Measurements from ENCODE around the gene VASP. TPM values are rescaled to one million over a fixed set of nuclear protein-coding genes. Genes with fewer than 3 reads are reported as not detected.
A peak's percentile ranks its signal among the peaks of the same experiment; 100 is the strongest.
"Not testable (repeated sequence)": the region's sequence is repeated elsewhere in the genome, so short reads cannot be mapped to it uniquely, and the experiment has no call there.

VASP gene
- total RNA-seq, 2 donors from 2014 or later, result 151 to 196 TPM

- H3K4me3 Mint-ChIP-seq, result peak overlapping the region; percentile 98
- H3K9me3 Mint-ChIP-seq, result no peaks in the 10 kb centered on the region
- H3K4me1 Mint-ChIP-seq, result peaks cover 22% of the 10 kb centered on the region
- peak overlapping the region; percentile 96 for H3K27ac Mint-ChIP-seq
- H3K27me3 Mint-ChIP-seq, result no peaks in the 10 kb centered on the region
- peaks cover 70% of the 10 kb centered on the region for H3K36me3 Mint-ChIP-seq (ENCODE audit: low read depth)
- ATAC-seq (replicated peaks), result no peak
Measured at GRCh38 chr19:45509692-45510015, 2.4 kb downstream of the VASP start.

- H3K27ac Mint-ChIP-seq; ATAC-seq (replicated peaks); H3K27me3 Mint-ChIP-seq; H3K9me3 Mint-ChIP-seq: not testable (repeated sequence)
- H3K4me3 Mint-ChIP-seq, result peak overlapping the region; percentile 98
- H3K36me3 Mint-ChIP-seq (ENCODE audit: low read depth), result peaks cover 76% of the 10 kb centered on the region
- H3K4me1 Mint-ChIP-seq, result peaks cover 26% of the 10 kb centered on the region
Measured at GRCh38 chr19:45510352-45510751, 3.1 kb downstream of the VASP start.

- no peaks in the 10 kb centered on the region for H3K27me3 Mint-ChIP-seq
- no peak overlapping the region for H3K27ac Mint-ChIP-seq
- H3K36me3 Mint-ChIP-seq (ENCODE audit: low read depth), result peaks cover 84% of the 10 kb centered on the region
Measured at GRCh38 chr19:45511074-45511473, 3.8 kb downstream of the VASP start.

GRCh38 chr19:45512881-45513483 lies 5.7 kb downstream of the VASP start:
- Mint-ChIP-seq H3K4me1 (peaks cover 30% of the 10 kb centered on the region), H3K4me3 (peak overlapping the region; percentile 88), H3K36me3 (ENCODE audit: low read depth) (peaks cover 94% of the 10 kb centered on the region), H3K9me3 (no peaks in the 10 kb centered on the region), H3K27me3 (no peaks in the 10 kb centered on the region), H3K27ac (no peak overlapping the region)
- ATAC-seq (replicated peaks), result no peak

More at GRCh38 chr19:45511074-45511473, 3.8 kb downstream of the VASP start:
- no peak for ATAC-seq (replicated peaks)
- H3K9me3 Mint-ChIP-seq, result no peaks in the 10 kb centered on the region
- H3K4me1 Mint-ChIP-seq, result peaks cover 30% of the 10 kb centered on the region
- H3K4me3 Mint-ChIP-seq, result peak overlapping the region; percentile 98

- H3K27me3 Mint-ChIP-seq, result no peaks in the 10 kb centered on the region
- peak overlapping the region; percentile 97 for H3K27ac Mint-ChIP-seq
- H3K9me3 Mint-ChIP-seq, result no peaks in the 10 kb centered on the region
- peaks cover 96% of the 10 kb centered on the region for H3K36me3 Mint-ChIP-seq (ENCODE audit: low read depth)
- peak overlapping the region; percentile 88 for H3K4me3 Mint-ChIP-seq
- peaks cover 29% of the 10 kb centered on the region for H3K4me1 Mint-ChIP-seq
- ATAC-seq (replicated peaks), result peak; percentile 74
Measured at GRCh38 chr19:45514376-45515051, 7.2 kb downstream of the VASP start.

- Mint-ChIP-seq H3K27ac (peak overlapping the region; percentile 97), H3K36me3 (ENCODE audit: low read depth) (peaks cover 96% of the 10 kb centered on the region), H3K4me3 (peak overlapping the region; percentile 88), H3K9me3 (no peaks in the 10 kb centered on the region), H3K27me3 (no peaks in the 10 kb centered on the region), H3K4me1 (peaks cover 24% of the 10 kb centered on the region)
- ATAC-seq (replicated peaks), result peak; percentile 68
Measured at GRCh38 chr19:45515081-45515624, 7.9 kb downstream of the VASP start.

- Mint-ChIP-seq H3K27me3 (no peaks in the 10 kb centered on the region), H3K4me3 (peak overlapping the region; percentile 88), H3K27ac (peak overlapping the region; percentile 97), H3K9me3 (no peaks in the 10 kb centered on the region), H3K36me3 (ENCODE audit: low read depth) (peaks cover 96% of the 10 kb centered on the region), H3K4me1 (peaks cover 22% of the 10 kb centered on the region)
- ATAC-seq (replicated peaks), result peak; percentile 10
Measured at GRCh38 chr19:45515807-45516401, 8.6 kb downstream of the VASP start.

GRCh38 chr19:45517238-45517637 lies 10.0 kb downstream of the VASP start:
- no peaks in the 10 kb centered on the region for H3K27me3 Mint-ChIP-seq

GRCh38 chr19:45517641-45518468 lies 10.6 kb downstream of the VASP start:
- Mint-ChIP-seq H3K4me3 (no peak overlapping the region), H3K27me3 (no peaks in the 10 kb centered on the region), H3K4me1 (peaks cover 15% of the 10 kb centered on the region), H3K9me3 (no peaks in the 10 kb centered on the region), H3K27ac (no peak overlapping the region), H3K36me3 (ENCODE audit: low read depth) (peaks cover 92% of the 10 kb centered on the region)
- ATAC-seq (replicated peaks), result no peak

More at GRCh38 chr19:45517238-45517637, 10.0 kb downstream of the VASP start:
- Mint-ChIP-seq H3K9me3 (no peaks in the 10 kb centered on the region), H3K36me3 (ENCODE audit: low read depth) (peaks cover 96% of the 10 kb centered on the region), H3K27ac (no peak overlapping the region), H3K4me1 (peaks cover 15% of the 10 kb centered on the region), H3K4me3 (no peak overlapping the region)
- ATAC-seq (replicated peaks), result no peak

GRCh38 chr19:45518469-45518826 lies 11.2 kb downstream of the VASP start:
- Mint-ChIP-seq H3K27me3 (no peaks in the 10 kb centered on the region), H3K27ac (no peak overlapping the region), H3K9me3 (no peaks in the 10 kb centered on the region), H3K4me1 (peaks cover 17% of the 10 kb centered on the region), H3K36me3 (ENCODE audit: low read depth) (peaks cover 92% of the 10 kb centered on the region), H3K4me3 (no peak overlapping the region)
- no peak for ATAC-seq (replicated peaks)

GRCh38 chr19:45522010-45522941 lies 15.0 kb downstream of the VASP start:
- no peak overlapping the region for H3K4me3 Mint-ChIP-seq
- no peaks in the 10 kb centered on the region for H3K9me3 Mint-ChIP-seq
- no peak for ATAC-seq (replicated peaks)
- H3K27ac Mint-ChIP-seq, result no peak overlapping the region
- no peaks in the 10 kb centered on the region for H3K27me3 Mint-ChIP-seq
- peaks cover 96% of the 10 kb centered on the region for H3K36me3 Mint-ChIP-seq (ENCODE audit: low read depth)
- peaks cover 6% of the 10 kb centered on the region for H3K4me1 Mint-ChIP-seq

GRCh38 chr19:45523642-45524256 lies 16.5 kb downstream of the VASP start:
- H3K4me3 Mint-ChIP-seq, result no peak overlapping the region
- H3K36me3 Mint-ChIP-seq (ENCODE audit: low read depth), result peaks cover 95% of the 10 kb centered on the region
- no peaks in the 10 kb centered on the region for H3K9me3 Mint-ChIP-seq
- H3K4me1 Mint-ChIP-seq, result peaks cover 19% of the 10 kb centered on the region
- H3K27ac Mint-ChIP-seq, result peak overlapping the region; percentile 80
- no peaks in the 10 kb centered on the region for H3K27me3 Mint-ChIP-seq
- ATAC-seq (replicated peaks), result peak; percentile 92

- Mint-ChIP-seq H3K27ac (no peak overlapping the region), H3K4me1 (peaks cover 19% of the 10 kb centered on the region)
- ATAC-seq (replicated peaks), result no peak
Measured at GRCh38 chr19:45524575-45525129, 17.4 kb downstream of the VASP start.

More at GRCh38 chr19:45524575-45525129, 17.4 kb downstream of the VASP start:
- Mint-ChIP-seq H3K36me3 (ENCODE audit: low read depth) (peaks cover 86% of the 10 kb centered on the region), H3K9me3 (no peaks in the 10 kb centered on the region), H3K27me3 (no peaks in the 10 kb centered on the region), H3K4me3 (no peak overlapping the region)

Data from activated T-helper 17 cell treated with anti-CD3 and anti-CD28 coated beads, Interleukin-2, amount 50 U/mL, for 72 hours (primary cell).